Endothelial cell of umbilical vein (primary cell): ENCODE results near the gene KIAA1217. TPM values are rescaled to one million over a fixed set of nuclear protein-coding genes. Genes with fewer than 3 reads are reported as not detected.

Experiments used
- BruUV-seq: library from RNA; stranded (reverse); fragments of 400-500 nt; replicated peaks from 2 replicates; lab custom pipeline; 2021; lab: Mats Ljungman, UMichigan
- CTCF ChIA-PET: fragments of 300-600, 350-600 bp; sonication (Branson Sonifier 250); formaldehyde crosslinking; loops from one replicate; lab custom pipeline; 2021; ENCODE audit warnings: antibody characterized with exemption, inconsistent platforms; lab: Charles Lee
- POLR2A ChIA-PET: fragments of 300-600, 350-600 bp; sonication (Branson Sonifier 250); formaldehyde crosslinking; loops from one replicate; lab custom pipeline; 2021; ENCODE audit warnings: antibody characterized with exemption, inconsistent platforms; lab: Charles Lee
- DNase-seq: peaks from one replicate; pipeline ENCODE4 v3.0.0-alpha.2; 2011; ENCODE audit warnings: low read depth, low spot score
- FAIRE-seq: peaks from 2 replicates; lab custom pipeline; 2011; peaks lifted over from hg19 to GRCh38; lab: Jason Lieb, UNC
- H2AFZ ChIP-seq: 2 replicates; pipeline ENCODE4 v1.6.0; 2012; ENCODE audit warnings: low read depth, low read length, control low read depth, inconsistent platforms
- H3K27ac ChIP-seq: 2 replicates; pipeline ENCODE4 v1.5.1; 2011; ENCODE audit warnings: low read depth, mild to moderate bottlenecking, control low read depth, low read length, moderate library complexity; ENCODE audit not compliant: insufficient read depth
- H3K27me3 ChIP-seq, 2 experiments: 2 replicates each; pipeline versions ENCODE4 v1.6.0 to v1.6.1; 2011; ENCODE audit warnings: low read length in 2 of 2, mixed read lengths in 1 of 2; ENCODE audit not compliant: control insufficient read depth in 2 of 2, insufficient read depth in 2 of 2
- H3K36me3 ChIP-seq, 2 experiments: 2 replicates in 1 of 2; 3 replicates in 1 of 2; pipeline ENCODE4 v1.5.1; 2011; ENCODE audit warnings: low read length in 2 of 2, mild to moderate bottlenecking in 1 of 2, moderate library complexity in 1 of 2; ENCODE audit not compliant: control insufficient read depth in 2 of 2, insufficient read depth in 2 of 2; ENCODE audit errors: extremely low read depth in 1 of 2
- H3K4me1 ChIP-seq: 3 replicates; pipeline ENCODE4 v1.5.1; 2011; ENCODE audit warnings: mild to moderate bottlenecking, low read length; ENCODE audit not compliant: control insufficient read depth, insufficient read depth; ENCODE audit errors: extremely low read depth
- H3K4me2 ChIP-seq: 2 replicates; pipeline ENCODE4 v1.6.1; 2011; ENCODE audit warnings: low read length, control low read depth, mixed read lengths; ENCODE audit not compliant: insufficient read depth
- H3K4me3 ChIP-seq, 3 experiments: fragments of 200-600 bp in 1 of 3; sonication (generic), shearing (Covaris generic) in 1 of 3; replicated peaks in 1 of 3; 2 replicates each; pipeline ENCODE4 v1.5.1; 2011 to 2016; ENCODE audit warnings: control low read depth in 3 of 3, low read length in 3 of 3, mild to moderate bottlenecking in 2 of 3, inconsistent platforms in 1 of 3, low read depth in 1 of 3, moderate library complexity in 1 of 3; ENCODE audit not compliant: insufficient read depth in 1 of 3
- H3K79me2 ChIP-seq: 2 replicates; pipeline ENCODE4 v1.6.0; 2012; ENCODE audit warnings: low read length, inconsistent platforms; ENCODE audit not compliant: control insufficient read depth, insufficient read depth
- H3K9ac ChIP-seq: replicated peaks from 2 replicates; pipeline ENCODE3; 2011; ENCODE audit warnings: low read length, control low read depth; ENCODE audit not compliant: insufficient read depth; ENCODE audit errors: extremely low read depth
- H3K9me1 ChIP-seq: replicated peaks from 3 replicates; pipeline ENCODE4 v1.6.0; 2011; ENCODE audit warnings: mild to moderate bottlenecking, low read length; ENCODE audit not compliant: control insufficient read depth, insufficient read depth; ENCODE audit errors: extremely low read depth
- H3K9me3 ChIP-seq: replicated peaks from 2 replicates; pipeline ENCODE4 v1.5.1; 2012; ENCODE audit warnings: low read length, inconsistent platforms; ENCODE audit not compliant: control insufficient read depth, insufficient read depth
- H4K20me1 ChIP-seq: replicated peaks from 2 replicates; pipeline ENCODE3; 2011; ENCODE audit warnings: mild to moderate bottlenecking, low read length; ENCODE audit not compliant: control insufficient read depth, insufficient read depth; ENCODE audit errors: extremely low read depth
- CTCF ChIP-seq, 2 donors: IDR thresholded peaks; 1 replicate in 1 of 2; 2 replicates in 1 of 2; pipeline ENCODE4 v1.5.1; 2011; ENCODE audit warnings: low read length in 2 of 2, mild to moderate bottlenecking in 2 of 2, moderate library complexity in 2 of 2, control low read depth in 1 of 2, inconsistent platforms in 1 of 2, low read depth in 1 of 2; ENCODE audit not compliant: insufficient read depth in 1 of 2; ENCODE audit errors: extremely low read depth in 1 of 2
- EZH2 ChIP-seq: IDR thresholded peaks from 2 replicates; pipeline ENCODE4 v1.6.1; 2012; ENCODE audit warnings: borderline replicate concordance, low read depth, mild to moderate bottlenecking, moderate library complexity, low read length, inconsistent platforms; ENCODE audit not compliant: severe bottlenecking
- FOS ChIP-seq: IDR thresholded peaks from 2 replicates; pipeline ENCODE4 v1.6.1; 2011; ENCODE audit warnings: mild to moderate bottlenecking, low read length, moderate library complexity, borderline replicate concordance; ENCODE audit not compliant: insufficient read depth
- GATA2 ChIP-seq: IDR thresholded peaks from 2 replicates; pipeline ENCODE4 v1.7.0; 2011; ENCODE audit warnings: low read depth, mild to moderate bottlenecking, moderate library complexity, mixed read lengths, low read length; ENCODE audit not compliant: insufficient read length, insufficient read depth
- JUN ChIP-seq: IDR thresholded peaks from 2 replicates; pipeline ENCODE4 v1.6.1; 2011; ENCODE audit warnings: borderline replicate concordance, low read depth; ENCODE audit not compliant: insufficient read length, insufficient read depth
- MYC ChIP-seq: IDR thresholded peaks from one replicate; pipeline ENCODE4 v1.6.1; 2011; ENCODE audit warnings: mild to moderate bottlenecking, low read depth, low read length
- POLR2A ChIP-seq: IDR thresholded peaks from 2 replicates; pipeline ENCODE4 v1.6.1; 2012; ENCODE audit warnings: low read depth, mild to moderate bottlenecking, control low read depth, low read length
- POLR2AphosphoS5 ChIP-seq: IDR thresholded peaks from 2 replicates; pipeline ENCODE4 v1.6.1; 2012; ENCODE audit warnings: low read depth, mild to moderate bottlenecking, control low read depth, low read length, moderate library complexity; ENCODE audit not compliant: insufficient read depth
- dilution Hi-C: fragments of 300-500 bp; cut with MboI; formaldehyde crosslinking; loops from one replicate; pipeline ENCODE4 v1.15.0; 2019; ENCODE audit warnings: low sequenced_read_pairs; ENCODE audit not compliant: extremely low pct_ligation_motif_present
- intact Hi-C: fragments of 100-400 bp; cut with micrococcal nuclease; formaldehyde crosslinking; loops from one replicate; pipeline ENCODE4 v1.10.0; 2022
- polyA plus RNA-seq, 4 experiments: library from polyadenylated mRNA; depleted of rRNA in 3 of 4; stranded (reverse) in 3 of 4; unstranded in 1 of 4; fragments of >200 nt; gene quantifications; 2 replicates each; pipeline versions ENCODE4 v1.2.1 to v1.2.3, GENCODE V29; 2011 to 2012; ENCODE audit warnings: missing spikeins in 1 of 4
- total RNA-seq: library from RNA; stranded (reverse); gene quantifications from 2 replicates; pipeline ENCODE4 v1.2.3, GENCODE V29; 2021
- TF ChIP-seq, protein P1 (sequence below): IDR thresholded peaks from 2 replicates; pipeline ENCODE4 v1.6.1; 2011; ENCODE audit not compliant: insufficient read depth, insufficient read length

The KIAA1217 gene
- total and polyA plus RNA-seq, 2 donors (not counting 3 experiments of a cell fraction or from before 2014, with no cell fraction given) = 0.83 to 10.3 TPM

DNA sequence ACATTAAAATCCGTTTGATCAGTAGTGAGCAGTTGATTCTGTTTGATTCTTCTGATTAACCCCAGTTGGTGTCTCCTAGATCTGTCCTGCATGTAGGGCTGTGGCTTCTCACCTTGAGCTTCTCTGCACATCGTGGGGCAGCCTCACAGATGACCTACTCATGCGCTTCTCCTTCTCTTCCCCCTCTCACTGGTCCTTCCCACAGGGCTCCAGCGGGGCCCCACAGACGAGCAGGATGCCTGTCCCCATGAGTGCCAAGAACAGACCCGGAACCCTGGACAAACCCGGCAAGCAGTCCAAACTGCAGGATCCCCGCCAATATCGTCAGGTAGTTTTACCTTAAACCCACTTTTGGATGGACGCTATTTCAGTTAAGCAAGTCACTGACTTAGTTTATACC is 335.8 kb downstream of the KIAA1217 start:
- Histone ChIP-seq H3K4me1 (no peaks in the 10 kb centered on the region), H3K4me2 (no peak overlapping the region), H3K9ac (no peak overlapping the region), H3K27me3 (no peaks in the 10 kb centered on the region), H2AFZ (no peak overlapping the region), H4K20me1 (no peaks in the 10 kb centered on the region), H3K9me1 (no peaks in the 10 kb centered on the region), H3K27ac (no peak overlapping the region), H3K9me3 (no peaks in the 10 kb centered on the region), H3K79me2 (no peaks in the 10 kb centered on the region), H3K4me3 (no peak overlapping the region), H3K36me3 (no peaks in the 10 kb centered on the region)
- ChIA-PET POLR2A (no interaction called here), CTCF (interaction anchor here (1.0 kb wide), 1 partner anchor 13 kb away, joined by 5 read pairs; no protein-coding TSS in a partner anchor)
- FAIRE-seq (no peak), DNase-seq (no peak)
- dilution Hi-C loops = no loop called here
- BruUV-seq = no TSS peak
- no peak for TF ChIP-seq MYC
- no peak for TF ChIP-seq CTCF (IDR thresholded peaks at IDR 0.05; ENCODE audit: extremely low read depth in 1 of 2, insufficient read depth in 1 of 2, low read depth in 1 of 2, low read length in 2 of 2)
- TF ChIP-seq EZH2 = no peak
- no peak for TF ChIP-seq FOS
- no peak for TF ChIP-seq JUN
- no peak for TF ChIP-seq POLR2AphosphoS5
- TF ChIP-seq POLR2A = no peak
- TF ChIP-seq, protein P1, sequence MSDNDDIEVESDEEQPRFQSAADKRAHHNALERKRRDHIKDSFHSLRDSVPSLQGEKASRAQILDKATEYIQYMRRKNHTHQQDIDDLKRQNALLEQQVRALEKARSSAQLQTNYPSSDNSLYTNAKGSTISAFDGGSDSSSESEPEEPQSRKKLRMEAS = no peak
- no peak for TF ChIP-seq GATA2
- intact Hi-C loops = no loop called here
